Panc1 (cell line): ENCODE data around the gene DPYD.

Experiments used
- CTCF ChIP-seq: fragments of 450-650 bp; IDR thresholded peaks from 2 replicates; pipeline ENCODE4 v1.5.1; 2017; ENCODE audit warnings: mild to moderate bottlenecking
- POLR2AphosphoS5 ChIP-seq: IDR thresholded peaks from 2 replicates; pipeline ENCODE4 v1.6.1; 2012; ENCODE audit warnings: mild to moderate bottlenecking, low read depth, low read length, moderate library complexity
- REST ChIP-seq, 2 experiments: IDR thresholded peaks; 2 replicates each; pipeline ENCODE4 v1.6.1; 2011 to 2012; ENCODE audit warnings: low read depth in 2 of 2, control low read depth in 1 of 2, low read length in 1 of 2, mild to moderate bottlenecking in 1 of 2, moderate library complexity in 1 of 2; ENCODE audit not compliant: insufficient read depth in 1 of 2
- SIN3A ChIP-seq: IDR thresholded peaks from 2 replicates; pipeline ENCODE4 v1.6.1; 2012; ENCODE audit warnings: low read depth, mild to moderate bottlenecking, low read length, moderate library complexity, borderline replicate concordance; ENCODE audit not compliant: insufficient read depth
- TCF7L2 ChIP-seq: IDR thresholded peaks from 2 replicates; pipeline ENCODE4 v1.6.1; 2011; ENCODE audit warnings: mild to moderate bottlenecking, low read depth, low read length, inconsistent platforms

- TF ChIP-seq CTCF = no peak
- TF ChIP-seq POLR2AphosphoS5 = no peak
- no peak for TF ChIP-seq SIN3A
- no peak for TF ChIP-seq REST (IDR thresholded peaks at IDR 0.05; ENCODE audit: insufficient read depth in 1 of 2, low read depth in 2 of 2, low read length in 1 of 2)
- no peak for TF ChIP-seq TCF7L2
Measured at GRCh38 chr1:97845805-97846204, 75.0 kb downstream of the DPYD start.
